HG03095 (cell line): ENCODE data around the gene EEIG1.

ENCODE experiments used
- ATAC-seq: cut with Tn5 transposase; IDR thresholded peaks from one replicate; pipeline ENCODE4 v1.9.1; 2021; ENCODE audit warnings: moderate library complexity; ENCODE audit not compliant: unreplicated experiment

EEIG1 gene

DNA sequence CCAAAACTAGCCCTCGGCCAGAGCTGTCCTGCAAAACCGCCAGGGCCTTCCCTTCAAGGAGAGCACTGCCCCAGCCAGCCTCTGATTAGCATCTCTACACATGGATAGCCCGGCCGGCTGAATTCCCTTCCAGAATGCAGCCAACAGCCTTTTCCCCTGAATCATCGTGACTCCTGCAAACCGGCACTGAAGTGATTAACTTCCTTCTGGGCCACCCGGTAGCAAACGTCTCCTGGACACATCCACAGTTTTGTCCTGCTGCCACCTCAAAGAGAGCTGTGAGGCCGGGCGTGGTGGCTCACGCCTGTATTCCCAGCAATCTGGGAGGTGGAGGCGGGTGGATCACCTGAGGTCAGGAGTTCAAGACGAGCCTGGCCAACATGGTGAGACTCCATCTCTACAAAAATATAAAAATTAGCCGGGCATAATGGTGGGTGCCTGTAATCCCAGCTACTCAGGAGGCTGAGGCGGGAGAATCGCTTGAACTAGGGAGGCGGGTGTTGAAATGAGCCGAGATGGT lies 21.1 kb upstream of the EEIG1 start:
- no peak for ATAC-seq

DNA sequence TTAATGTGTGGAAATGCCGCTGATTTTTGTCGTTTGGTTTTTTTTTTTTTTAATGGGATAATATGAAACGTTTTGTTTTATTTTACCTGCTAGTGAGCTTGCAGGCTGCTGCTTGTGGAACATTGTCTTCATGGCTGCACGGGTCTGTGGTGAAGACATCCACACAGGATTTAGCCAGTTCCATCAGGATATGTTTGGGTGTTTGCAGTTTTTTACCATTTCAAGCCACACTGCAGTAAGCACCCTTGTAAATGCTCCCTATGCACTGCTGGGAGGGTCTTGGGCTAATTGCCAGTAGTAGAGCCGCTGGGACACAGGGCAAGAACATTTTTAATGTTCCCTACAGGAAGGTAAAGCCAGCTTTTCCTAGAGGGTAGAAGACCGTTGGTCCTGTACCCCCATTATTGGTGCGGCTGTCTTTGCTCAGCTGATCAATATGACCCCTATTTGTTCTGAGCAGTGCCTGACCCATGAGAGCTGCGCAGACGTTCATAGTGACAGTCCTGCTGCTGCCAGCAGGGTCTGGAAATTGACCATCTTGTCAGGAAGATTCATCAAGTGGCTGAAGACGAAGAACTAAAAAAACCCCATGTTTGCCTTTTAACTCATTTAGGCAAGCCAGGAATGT lies 20.5 kb upstream of the EEIG1 start:
- ATAC-seq, result no peak

DNA sequence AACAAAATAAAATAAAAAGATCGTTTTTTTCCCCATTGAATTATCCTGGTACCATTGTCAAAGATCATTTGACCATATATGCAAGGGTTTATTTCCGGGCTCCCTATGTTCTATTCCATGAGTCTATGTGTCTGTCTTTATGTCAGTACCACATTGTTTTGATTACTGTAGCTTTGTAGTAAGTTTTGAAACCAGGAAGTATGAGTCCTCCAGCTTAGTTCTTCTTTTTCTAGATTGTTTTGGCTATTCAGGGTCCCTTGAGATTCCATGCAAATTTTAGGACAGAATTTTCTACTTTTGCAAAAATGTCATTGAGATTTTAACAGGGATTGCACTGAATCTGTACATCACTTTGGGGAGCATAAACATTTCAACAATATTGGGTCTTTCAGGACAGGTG lies 18.7 kb upstream of the EEIG1 start:
- ATAC-seq, result no peak

DNA sequence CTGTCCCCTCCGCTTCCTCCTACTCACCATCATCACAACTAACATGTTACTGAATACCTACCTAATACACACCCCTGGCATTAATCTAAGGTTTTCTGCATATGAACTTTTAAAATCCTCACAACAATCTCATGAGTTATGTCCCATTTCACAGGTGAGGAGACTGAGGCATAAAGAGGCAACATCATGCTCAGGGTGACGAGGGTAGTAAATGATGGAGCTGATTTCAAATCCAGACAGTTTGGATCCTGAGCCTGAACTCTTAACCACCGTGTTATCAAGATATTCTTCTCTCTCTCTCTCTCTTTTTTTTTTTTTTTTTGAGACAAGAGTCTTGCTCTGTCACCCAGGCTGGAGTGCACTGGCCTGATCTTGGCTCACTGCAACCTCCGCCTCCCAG lies 12.9 kb upstream of the EEIG1 start:
- no peak for ATAC-seq

DNA sequence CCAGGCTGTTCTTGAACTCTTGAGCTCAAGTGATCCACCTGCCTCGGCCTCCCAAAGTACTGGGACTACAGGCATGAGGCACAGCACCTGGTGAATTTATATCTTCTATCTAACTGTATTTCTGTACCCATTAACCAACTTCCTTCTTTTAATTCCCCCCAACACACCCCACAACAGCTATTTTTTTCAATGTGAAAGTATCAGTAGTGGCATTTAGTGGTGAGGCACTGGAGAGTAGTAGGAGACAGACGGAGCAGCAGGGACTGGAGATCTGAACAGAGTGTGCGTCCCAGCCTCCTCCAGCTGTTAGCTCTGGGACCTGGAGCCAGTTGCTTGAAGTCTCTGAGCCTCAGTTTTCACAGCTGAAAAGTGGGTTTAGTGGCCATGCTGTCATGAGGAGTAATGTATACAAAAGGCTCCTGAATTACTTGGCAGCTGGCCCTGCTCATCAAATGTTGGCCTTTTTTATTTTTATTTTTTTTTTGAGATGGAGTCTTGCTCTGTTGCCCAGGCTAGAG lies 11.0 kb upstream of the EEIG1 start:
- no peak for ATAC-seq

DNA sequence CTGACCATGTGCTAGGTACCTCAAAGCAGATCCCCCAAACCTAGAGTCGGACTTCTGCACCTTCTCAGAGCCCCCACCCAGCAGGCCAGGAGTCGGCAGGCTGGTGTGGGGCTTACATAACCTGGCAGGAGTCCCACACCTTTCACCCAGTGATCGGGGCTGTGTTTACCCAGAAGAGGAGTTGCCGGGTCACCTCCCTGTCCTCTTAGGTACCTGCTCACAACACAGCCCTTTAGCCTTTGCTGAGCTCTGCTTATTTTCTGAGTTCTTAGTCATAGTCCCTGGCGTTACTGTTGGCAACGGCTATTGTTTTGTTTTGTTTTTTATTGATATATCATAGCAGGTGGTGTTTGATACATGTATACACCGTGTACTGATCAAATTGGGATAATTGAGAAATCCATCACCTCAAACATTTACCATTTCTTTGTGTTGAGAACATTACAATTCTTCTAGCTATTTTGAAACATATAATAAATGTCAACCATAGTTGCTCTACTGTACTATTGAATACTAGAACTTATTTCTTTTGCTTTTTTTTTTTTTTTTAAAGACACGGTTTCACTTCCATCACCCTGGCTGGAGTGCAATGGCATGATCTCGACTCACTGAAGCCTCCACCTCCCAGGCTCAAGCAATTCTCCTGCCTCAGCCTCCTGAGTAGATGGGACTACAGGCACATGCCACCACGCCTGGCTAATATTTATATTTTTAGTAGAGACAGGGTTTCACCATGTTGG lies 10.4 kb upstream of the EEIG1 start:
- ATAC-seq, result no peak

DNA sequence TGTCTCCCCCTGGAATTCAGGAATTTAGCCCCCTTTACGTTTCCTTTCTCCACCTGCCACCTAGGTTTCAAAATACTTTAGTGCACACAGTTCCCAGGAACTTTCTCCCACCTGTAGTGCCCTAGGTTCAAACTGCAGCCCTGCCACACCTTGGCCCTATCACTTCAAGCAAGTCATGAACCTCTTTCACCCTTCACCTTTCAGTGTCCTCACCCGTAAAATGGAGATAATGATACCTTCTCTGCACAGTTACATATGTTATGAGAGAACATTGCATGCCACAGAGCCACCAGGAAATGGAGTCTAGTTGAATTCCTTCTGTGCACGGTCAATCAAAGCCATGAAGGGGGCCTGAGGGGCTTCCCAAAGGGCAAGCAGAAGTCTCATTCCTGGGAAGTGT lies 9.8 kb upstream of the EEIG1 start:
- no peak for ATAC-seq

DNA sequence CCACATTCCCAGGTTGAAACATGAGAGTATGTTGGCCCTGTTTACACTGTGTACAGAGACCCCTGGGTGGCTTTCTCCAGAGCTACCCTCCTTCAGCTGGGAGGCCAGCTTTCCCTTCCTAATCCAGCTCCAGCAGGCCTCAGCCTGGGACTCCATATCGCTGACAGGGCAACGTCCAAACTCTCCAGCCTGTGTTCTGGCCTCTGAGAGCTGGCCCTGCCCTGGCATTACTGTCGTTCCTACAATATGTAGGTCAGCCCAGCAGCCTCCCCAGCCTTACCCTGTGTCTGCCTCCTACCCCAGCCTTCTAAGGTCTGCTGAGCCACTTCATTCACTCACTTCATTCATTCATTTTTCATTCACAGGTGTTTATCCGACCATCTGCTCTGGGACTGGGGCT lies 8.3 kb upstream of the EEIG1 start:
- ATAC-seq, result no peak

DNA sequence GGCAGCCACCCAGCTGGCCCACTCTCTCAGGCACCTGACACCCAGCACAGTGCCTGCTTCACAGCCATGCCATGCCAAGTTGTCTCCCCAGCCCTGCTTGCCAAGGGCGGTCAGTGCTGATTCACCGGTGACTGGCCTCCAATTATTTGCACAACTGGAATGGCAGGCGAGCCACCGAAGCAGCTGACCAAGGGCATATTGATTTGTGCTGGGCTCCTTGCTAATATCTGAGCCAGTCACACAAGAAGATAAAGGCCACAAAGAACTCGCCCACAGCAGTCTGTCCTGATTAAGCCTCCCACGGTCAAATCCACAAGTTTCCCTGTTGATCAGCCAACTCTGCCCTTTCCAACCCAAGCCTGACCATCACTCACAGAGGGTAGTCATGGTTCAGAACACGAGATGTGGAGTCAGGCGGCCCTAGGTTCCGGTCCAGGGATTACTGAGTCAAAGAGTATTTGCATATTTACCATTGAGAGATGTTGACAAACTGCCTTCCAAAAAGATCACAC lies 6.4 kb upstream of the EEIG1 start:
- no peak for ATAC-seq

DNA sequence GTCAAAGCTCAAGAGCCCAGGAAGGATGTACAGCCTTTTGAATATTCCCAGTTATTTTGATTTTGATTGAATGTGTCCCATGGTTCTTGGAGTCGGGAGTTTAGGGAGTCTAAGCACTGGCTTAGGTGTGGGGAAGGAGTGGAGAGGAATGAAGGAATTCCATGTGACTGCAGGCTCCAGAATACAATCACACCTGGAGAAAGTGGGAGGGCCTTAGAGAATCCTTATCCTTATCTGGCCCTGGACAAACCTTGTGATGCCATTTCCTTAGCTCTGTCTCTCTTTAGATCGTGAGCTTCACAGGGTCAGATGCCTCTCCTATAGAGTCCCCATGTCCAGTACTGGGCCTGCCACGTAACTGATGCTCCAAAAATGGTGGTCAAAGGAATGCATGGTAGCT lies 4.2 kb upstream of the EEIG1 start:
- no peak for ATAC-seq

DNA sequence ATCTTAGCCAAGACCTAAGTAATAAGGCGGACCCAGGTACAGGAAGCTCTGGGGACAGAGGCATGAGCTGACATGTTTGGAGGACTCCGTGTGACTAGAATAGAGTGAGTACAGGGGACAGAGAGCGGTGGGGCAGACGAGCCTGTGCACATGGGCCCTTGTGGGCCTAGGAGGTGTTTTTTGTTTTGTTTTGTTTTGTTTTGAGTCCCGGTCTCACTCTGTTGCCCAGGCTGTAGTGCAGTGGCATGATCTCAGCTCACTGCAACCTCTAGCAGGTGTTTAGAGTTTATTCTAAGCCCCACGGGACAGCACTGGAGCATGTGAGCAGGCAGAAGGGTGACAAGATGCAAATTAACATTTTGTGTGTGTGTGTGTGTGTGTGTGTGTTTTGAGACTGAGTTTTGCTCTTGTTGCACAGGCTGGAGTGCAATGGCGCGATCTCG lies 3.1 kb upstream of the EEIG1 start:
- peak; percentile 32 for ATAC-seq

DNA sequence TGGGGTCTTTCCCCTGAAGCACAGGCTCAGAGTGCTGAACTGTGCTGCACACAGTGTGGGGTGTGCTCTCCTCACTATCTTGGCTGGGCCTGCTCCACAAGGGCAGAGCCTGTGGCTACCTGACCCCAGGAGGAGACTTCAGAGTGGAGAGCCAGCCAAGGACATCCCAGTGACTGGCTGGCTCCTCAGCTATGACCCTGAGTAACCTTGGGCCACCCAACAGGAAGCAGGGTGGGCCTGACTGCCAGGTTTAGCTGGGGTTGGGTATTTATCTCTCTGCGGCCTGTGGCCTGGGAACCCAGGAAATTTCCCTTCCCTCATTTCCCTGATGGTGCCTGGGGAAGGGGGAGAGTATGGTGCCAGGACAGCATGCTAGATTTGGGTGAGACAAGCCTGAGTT lies 2.1 kb upstream of the EEIG1 start:
- ATAC-seq, result no peak

DNA sequence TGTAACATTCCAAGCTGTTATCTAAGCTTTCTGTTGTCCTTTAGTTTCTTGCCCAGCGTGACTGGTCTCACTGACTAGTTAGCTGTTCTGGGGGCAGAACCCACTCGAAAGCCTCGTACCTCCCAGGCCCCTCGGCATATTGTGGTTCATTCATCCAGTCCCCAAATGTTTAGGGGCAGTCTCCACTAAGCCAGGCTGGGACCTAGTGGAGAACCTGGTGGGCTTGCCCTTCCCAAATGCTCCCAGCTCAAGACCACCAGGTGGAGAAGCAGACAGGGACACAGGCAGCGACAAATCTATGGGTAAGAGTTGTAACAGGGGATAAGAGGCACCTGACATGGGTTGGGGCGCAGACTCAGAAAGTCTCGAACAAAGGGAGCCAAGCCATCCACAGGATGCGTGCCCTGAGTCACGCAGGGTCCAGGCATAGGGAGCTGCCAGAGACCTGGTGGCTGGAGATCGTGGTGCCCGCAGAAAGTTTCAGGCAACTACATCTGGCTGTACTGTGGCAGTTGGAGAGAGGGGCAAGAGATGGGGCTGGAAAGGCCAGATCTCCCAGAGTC lies 851 bp upstream of the EEIG1 start:
- ATAC-seq, result no peak

DNA sequence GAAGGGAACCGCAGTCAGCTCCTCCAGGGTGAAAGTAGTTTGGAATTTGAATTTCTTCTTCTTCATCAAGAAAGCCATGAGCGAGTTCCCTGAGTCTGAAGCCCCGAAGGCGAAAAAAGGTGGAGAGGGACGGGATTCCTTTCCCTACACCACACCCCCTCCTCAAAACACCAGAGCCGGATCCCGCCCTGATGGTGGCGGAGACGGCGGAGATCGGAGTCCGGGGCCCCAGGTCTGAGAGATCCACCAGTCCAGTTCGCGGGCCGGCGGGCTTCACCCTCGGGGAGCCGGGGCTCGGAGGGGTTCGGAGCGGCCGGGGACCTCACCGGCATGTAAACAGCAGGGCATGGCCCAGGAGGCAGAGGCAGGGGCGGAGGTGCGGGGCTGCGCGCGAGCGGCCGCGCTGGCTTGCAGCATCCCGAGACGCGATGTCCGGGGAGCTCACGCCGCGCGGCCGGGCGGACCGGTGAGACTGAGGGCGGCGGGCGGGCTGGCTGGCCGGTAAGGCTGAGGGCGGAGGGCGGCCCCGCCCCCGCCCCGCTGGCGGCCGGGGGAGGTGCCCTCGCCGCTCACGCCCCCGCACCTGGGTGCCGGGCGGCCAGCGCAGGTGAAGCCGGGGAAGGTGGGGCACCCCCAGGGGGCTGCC lies 606 bp downstream of the EEIG1 start:
- peak; percentile 24 for ATAC-seq

DNA sequence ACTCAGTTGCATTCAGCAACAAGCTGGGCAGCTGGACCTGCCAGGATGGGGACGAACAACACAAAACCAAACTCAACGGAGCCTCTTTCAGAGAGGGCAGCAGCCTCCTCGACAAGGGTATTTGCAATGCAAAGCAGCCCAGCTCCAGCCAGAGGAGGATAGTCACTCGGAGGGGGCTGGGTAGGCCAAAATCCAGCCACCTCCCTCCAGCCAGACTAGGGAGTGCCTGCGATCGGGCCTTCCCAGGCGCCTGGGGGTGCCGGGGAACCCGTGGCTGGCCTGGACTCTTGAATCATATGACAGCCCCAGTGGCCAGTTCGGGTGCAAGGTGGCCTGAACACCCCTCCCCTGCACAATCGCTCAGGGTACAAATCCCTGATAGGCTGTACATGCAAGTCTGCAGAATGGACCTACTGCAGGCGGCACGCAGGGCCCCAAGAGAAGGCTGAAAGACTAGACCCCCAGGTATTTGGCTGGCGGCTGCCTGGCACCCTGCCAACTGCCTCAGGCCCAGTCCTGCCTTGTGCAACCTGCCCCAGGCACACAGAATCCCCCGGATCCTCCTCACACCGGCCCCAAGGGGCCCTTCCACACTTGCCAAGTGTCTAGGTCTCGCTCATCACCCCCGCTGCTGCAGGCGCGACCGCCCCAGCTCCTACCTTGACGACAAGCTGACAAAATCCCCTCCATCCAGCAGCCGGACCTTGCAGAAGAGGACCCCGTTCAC lies 1.3 kb downstream of the EEIG1 start:
- ATAC-seq, result no peak

DNA sequence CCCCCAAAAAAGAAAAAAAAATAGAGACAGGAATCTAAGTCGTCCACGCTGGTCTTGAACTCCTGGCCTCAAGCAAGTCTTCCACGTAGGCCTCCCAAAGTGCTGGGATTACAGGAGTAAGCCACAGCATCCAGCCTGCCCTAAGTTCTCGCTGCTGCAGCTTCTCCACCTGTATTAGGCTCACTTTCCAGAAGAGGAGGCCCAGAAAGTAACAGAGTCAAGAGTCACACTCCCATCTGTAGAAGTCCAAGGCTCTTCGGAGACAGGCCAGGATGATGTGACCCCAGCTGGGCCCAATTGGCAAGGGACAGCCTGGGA lies 1.8 kb downstream of the EEIG1 start:
- no peak for ATAC-seq

DNA sequence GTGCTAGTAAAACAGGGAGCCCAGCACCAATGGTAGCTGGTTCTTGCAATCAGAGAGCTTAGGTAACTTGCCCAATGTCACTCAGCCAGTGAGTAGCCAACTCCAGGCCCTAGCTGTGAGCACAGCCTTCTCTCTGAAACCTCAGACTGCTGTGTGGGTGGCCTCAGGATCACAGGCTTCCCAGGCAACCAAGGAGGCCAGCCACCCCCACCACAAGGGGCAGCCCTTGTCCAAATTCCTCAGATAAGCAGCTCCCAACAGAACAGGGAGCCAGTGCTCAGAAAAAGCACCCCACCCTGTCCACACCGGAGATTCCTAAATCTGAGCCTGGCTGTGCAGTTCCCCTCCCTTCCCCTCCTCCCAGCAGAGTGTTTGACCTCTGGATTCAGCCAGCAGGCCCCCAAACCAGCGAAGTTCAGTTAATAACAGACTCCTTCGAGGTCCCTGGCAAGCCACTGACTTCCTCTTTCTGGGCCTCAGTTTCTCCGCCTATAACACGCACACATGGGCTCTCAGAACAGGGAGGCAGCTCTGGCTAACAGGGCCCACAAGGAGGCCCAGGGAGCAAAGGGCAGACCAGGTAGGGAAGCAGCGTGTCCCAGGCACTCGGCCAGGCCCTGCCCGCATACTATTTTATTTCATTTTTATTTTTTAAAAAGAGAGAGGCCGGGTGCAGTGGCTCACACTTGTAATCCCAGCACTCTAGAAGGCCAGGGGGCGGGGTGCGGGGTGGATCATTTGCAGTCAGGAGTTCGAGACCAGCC lies 2.7 kb downstream of the EEIG1 start:
- ATAC-seq, result no peak

DNA sequence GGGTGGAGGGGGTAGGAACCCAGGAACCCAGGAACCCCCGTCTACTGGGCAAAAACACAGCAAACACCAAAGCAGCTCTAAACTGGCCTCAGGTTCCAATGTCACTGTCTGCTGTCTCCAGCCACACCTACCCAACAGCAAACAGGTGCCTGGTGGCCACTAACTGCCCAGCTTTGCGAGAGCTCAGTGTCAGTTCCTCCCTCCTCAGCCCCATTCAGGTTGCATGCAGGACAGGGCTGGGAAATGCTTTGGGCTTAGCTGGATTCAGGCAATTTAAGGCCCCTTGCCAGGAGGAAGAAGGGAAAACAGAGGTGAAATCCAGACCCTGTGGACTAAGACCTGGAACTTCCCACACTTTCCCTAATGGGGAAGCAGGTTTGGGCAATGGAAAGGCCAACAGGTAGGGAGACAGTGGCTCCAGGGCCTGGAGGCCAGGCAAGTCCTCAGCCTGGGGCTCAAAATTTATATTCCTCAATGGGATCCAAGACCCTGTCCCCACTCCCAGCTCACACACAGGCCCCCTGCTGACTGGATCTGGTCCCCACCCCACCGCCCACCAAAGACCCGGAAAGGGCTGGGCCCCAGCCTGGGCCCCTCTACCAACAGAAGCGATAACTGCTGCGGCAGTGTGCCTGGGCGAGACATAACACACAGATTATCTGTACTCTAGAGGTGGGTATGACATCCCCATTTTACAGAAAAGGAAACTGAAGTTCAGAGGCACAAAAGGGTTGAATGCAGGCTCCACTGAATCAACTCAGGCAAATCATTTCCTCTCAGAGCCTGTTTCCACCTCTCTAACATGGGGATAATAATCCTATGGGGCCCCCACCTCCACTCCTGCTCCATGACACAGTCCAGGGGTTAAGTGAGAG lies 3.5 kb downstream of the EEIG1 start:
- no peak for ATAC-seq

DNA sequence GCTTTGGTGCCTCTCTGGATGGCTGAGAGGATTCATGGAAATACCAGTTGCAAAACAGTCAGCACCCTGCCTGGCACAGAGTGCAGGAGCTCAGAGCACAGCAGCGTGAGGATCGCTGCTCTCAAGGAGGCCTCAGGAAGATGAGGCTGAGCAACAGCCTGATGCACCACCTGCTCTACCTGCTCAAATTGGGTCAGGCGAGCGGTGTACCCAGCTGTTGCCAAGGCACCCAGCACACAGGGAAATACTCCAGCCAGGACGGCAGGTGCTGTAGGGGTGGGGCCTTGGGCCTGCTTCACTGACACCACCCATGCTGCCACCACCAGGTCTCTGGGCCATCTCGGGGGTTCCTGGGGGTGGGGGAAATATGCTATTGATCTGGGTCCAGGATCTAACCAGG lies 4.3 kb downstream of the EEIG1 start:
- no peak for ATAC-seq
